Measurements from ENCODE around the gene CYP26B1.

CYP26B1 gene

GRCh38 chr2:72128059-72128842, 19.4 kb downstream of the CYP26B1 start:
- DNase-seq, result no peak

GRCh38 chr2:72127401-72128058, 20.1 kb downstream of the CYP26B1 start:
- no peak for DNase-seq

GRCh38 chr2:72126186-72127100, 21.2 kb downstream of the CYP26B1 start:
- no peak for DNase-seq

- no peak for DNase-seq
These were observed 23.3 kb downstream of the CYP26B1 start for GRCh38 chr2:72124376-72124775.

GRCh38 chr2:72121153-72121552, 26.5 kb downstream of the CYP26B1 start:
- no peak for DNase-seq

- DNase-seq, result no peak
These were observed 28.7 kb downstream of the CYP26B1 start for GRCh38 chr2:72118951-72119350.

GRCh38 chr2:72118386-72118785, 29.3 kb downstream of the CYP26B1 start:
- no peak for DNase-seq

- DNase-seq, result no peak
These were observed 29.9 kb downstream of the CYP26B1 start for GRCh38 chr2:72117718-72118117.

GRCh38 chr2:72117029-72117428, 30.6 kb downstream of the CYP26B1 start:
- no peak for DNase-seq

- no peak for DNase-seq
These were observed 31.6 kb downstream of the CYP26B1 start for GRCh38 chr2:72116081-72116533.

- DNase-seq, result no peak
These were observed 32.3 kb downstream of the CYP26B1 start for GRCh38 chr2:72115110-72116080.

- no peak for DNase-seq
These were observed 33.0 kb downstream of the CYP26B1 start for GRCh38 chr2:72114693-72115051.

- DNase-seq, result no peak
These were observed 33.6 kb downstream of the CYP26B1 start for GRCh38 chr2:72113847-72114692.

GRCh38 chr2:72112981-72113846, 34.4 kb downstream of the CYP26B1 start:
- no peak for DNase-seq

GRCh38 chr2:72112401-72112800, 35.3 kb downstream of the CYP26B1 start:
- DNase-seq, result no peak

- no peak for DNase-seq
These were observed 36.6 kb downstream of the CYP26B1 start for GRCh38 chr2:72111061-72111460.

- no peak for DNase-seq
These were observed 37.8 kb downstream of the CYP26B1 start for GRCh38 chr2:72109904-72110303.

GRCh38 chr2:72109291-72109690, 38.4 kb downstream of the CYP26B1 start:
- DNase-seq, result no peak

GRCh38 chr2:72108121-72108520, 39.5 kb downstream of the CYP26B1 start:
- no peak for DNase-seq

- no peak for DNase-seq
These were observed 40.7 kb downstream of the CYP26B1 start for GRCh38 chr2:72106978-72107377.

Measured in stimulated activated naive CD4-positive, alpha-beta T cell treated with Interleukin-2 at 50 U/mL for 16 hours (primary cell).